Activated CD4-positive, alpha-beta T cell treated with anti-CD3 and anti-CD28 coated beads, Interleukin-2, Interleukin-4, amounts not matched to agents 100 ng/mL and 50 ng/mL, durations not matched to agents 16 hours and 8 hours (primary cell): Measurements from ENCODE around the gene PTBP2.

Source experiments
- DNase-seq: peaks from one replicate; pipeline ENCODE4 v3.0.0-alpha.2; 2020; ENCODE audit warnings: low spot score

Gene PTBP2

GRCh38 chr1:96820671-96821070, 99.1 kb downstream of the PTBP2 start:
- DNase-seq: no peak

- DNase-seq: no peak
These were observed 103.6 kb downstream of the PTBP2 start for GRCh38 chr1:96825231-96825630.

GRCh38 chr1:96825950-96826576, 104.5 kb downstream of the PTBP2 start:
- DNase-seq: no peak

GRCh38 chr1:96833376-96833775, 111.8 kb downstream of the PTBP2 start:
- no peak for DNase-seq

GRCh38 chr1:96834986-96835385, 113.4 kb downstream of the PTBP2 start:
- no peak for DNase-seq

GRCh38 chr1:96837057-96837780, 115.6 kb downstream of the PTBP2 start:
- DNase-seq: no peak

- DNase-seq: no peak
These were observed 116.2 kb downstream of the PTBP2 start for GRCh38 chr1:96837781-96838216.

- DNase-seq: no peak
These were observed 118.8 kb downstream of the PTBP2 start for GRCh38 chr1:96840396-96840795.

GRCh38 chr1:96842215-96842614, 120.6 kb downstream of the PTBP2 start:
- no peak for DNase-seq

- no peak for DNase-seq
These were observed 121.6 kb downstream of the PTBP2 start for GRCh38 chr1:96843196-96843595.

GRCh38 chr1:96843601-96844000, 122.0 kb downstream of the PTBP2 start:
- no peak for DNase-seq

GRCh38 chr1:96845464-96845863, 123.9 kb downstream of the PTBP2 start:
- peak; percentile 25 for DNase-seq

GRCh38 chr1:96861836-96862235, 140.3 kb downstream of the PTBP2 start:
- no peak for DNase-seq

GRCh38 chr1:96863449-96863848, 141.9 kb downstream of the PTBP2 start:
- no peak for DNase-seq
